Fibroblast of lung (primary cell): ENCODE measurements around the gene COL19A1. TPM values are rescaled to one million over a fixed set of nuclear protein-coding genes. Genes with fewer than 3 reads are reported as not detected.

ENCODE experiments used
- DNase-seq, 2 donors: peaks; one replicate each; pipeline versions ENCODE4 v3.0.0 to v3.0.0-alpha.2; 2010; ENCODE audit warnings: low read depth in 2 of 2
- H2AFZ ChIP-seq: 2 replicates; pipeline ENCODE4 v1.5.1; 2012; ENCODE audit warnings: low read length, control low read depth, inconsistent platforms
- H3K27ac ChIP-seq: 2 replicates; pipeline ENCODE4 v1.5.1; 2011; ENCODE audit warnings: low read length, control low read depth; ENCODE audit not compliant: insufficient read depth
- H3K27me3 ChIP-seq: 2 replicates; pipeline ENCODE4 v1.5.1; 2011; ENCODE audit warnings: mild to moderate bottlenecking, low read length; ENCODE audit not compliant: control insufficient read depth, insufficient read depth
- H3K36me3 ChIP-seq: 2 replicates; pipeline ENCODE4 v1.5.1; 2011; ENCODE audit warnings: low read length; ENCODE audit not compliant: control insufficient read depth, insufficient read depth
- H3K4me1 ChIP-seq: 2 replicates; pipeline ENCODE4 v1.5.1; 2011; ENCODE audit warnings: low read length; ENCODE audit not compliant: control insufficient read depth, insufficient read depth; ENCODE audit errors: extremely low read depth
- H3K4me2 ChIP-seq: 2 replicates; pipeline ENCODE4 v1.5.1; 2011; ENCODE audit warnings: low read length, control low read depth; ENCODE audit not compliant: insufficient read depth; ENCODE audit errors: extremely low read depth
- H3K4me3 ChIP-seq, 4 experiments: fragments of 200-600 bp in 1 of 4; sonication (generic) in 1 of 4; replicated peaks in 1 of 4; 2 replicates each; pipeline ENCODE4 v1.5.1; 2011 to 2016; ENCODE audit warnings: low read length in 4 of 4, low read depth in 3 of 4, mild to moderate bottlenecking in 3 of 4, control low read depth in 2 of 4, inconsistent platforms in 1 of 4, mixed read lengths in 1 of 4; ENCODE audit not compliant: insufficient read depth in 1 of 4; ENCODE audit errors: control extremely low read depth in 1 of 4
- H3K79me2 ChIP-seq: 2 replicates; pipeline ENCODE4 v1.5.1; 2012; ENCODE audit warnings: mild to moderate bottlenecking, low read length, inconsistent platforms; ENCODE audit not compliant: control insufficient read depth, insufficient read depth
- H3K9ac ChIP-seq: 2 replicates; pipeline ENCODE4 v1.5.1; 2011; ENCODE audit warnings: mild to moderate bottlenecking, low read length, control low read depth; ENCODE audit not compliant: insufficient read depth
- H3K9me3 ChIP-seq: 2 replicates; pipeline ENCODE4 v1.5.1; 2012; ENCODE audit warnings: low read depth, low read length; ENCODE audit not compliant: control insufficient read depth, insufficient read depth
- H4K20me1 ChIP-seq: 2 replicates; pipeline ENCODE4 v1.5.1; 2011; ENCODE audit warnings: low read length; ENCODE audit not compliant: control insufficient read depth, insufficient read depth; ENCODE audit errors: extremely low read depth
- EZH2 ChIP-seq: IDR thresholded peaks from 2 replicates; pipeline ENCODE4 v1.5.1; 2012; ENCODE audit warnings: low read length, control low read depth, mild to moderate bottlenecking; ENCODE audit errors: missing control alignments
- polyA plus RNA-seq, 2 donors: library from polyadenylated mRNA; depleted of rRNA in 1 of 2; stranded (reverse) in 1 of 2; unstranded in 1 of 2; fragments of >200 nt; gene quantifications; 2 replicates each; pipeline ENCODE4 v1.2.1, GENCODE V29; 2011 to 2012; ENCODE audit warnings: missing spikeins in 1 of 2
- total RNA-seq: library from RNA; depleted of rRNA; stranded (reverse); fragments of >200 nt; gene quantifications from 2 replicates; pipeline ENCODE4 v1.2.1, GENCODE V29; 2014
- TF ChIP-seq, protein P1 (sequence below), 2 donors: IDR thresholded peaks in 1 of 2; conservative IDR thresholded peaks in 1 of 2; 1 replicate in 1 of 2; 2 replicates in 1 of 2; pipeline ENCODE4 v1.5.1; 2011 to 2012; ENCODE audit warnings: low read length in 2 of 2, control low read depth in 1 of 2, inconsistent platforms in 1 of 2, low read depth in 1 of 2, mild to moderate bottlenecking in 1 of 2

The COL19A1 gene
- total and polyA plus RNA-seq, 2 donors (not counting 1 experiment from before 2014, with no cell fraction given): 0.01 TPM; not detected in 1

DNA sequence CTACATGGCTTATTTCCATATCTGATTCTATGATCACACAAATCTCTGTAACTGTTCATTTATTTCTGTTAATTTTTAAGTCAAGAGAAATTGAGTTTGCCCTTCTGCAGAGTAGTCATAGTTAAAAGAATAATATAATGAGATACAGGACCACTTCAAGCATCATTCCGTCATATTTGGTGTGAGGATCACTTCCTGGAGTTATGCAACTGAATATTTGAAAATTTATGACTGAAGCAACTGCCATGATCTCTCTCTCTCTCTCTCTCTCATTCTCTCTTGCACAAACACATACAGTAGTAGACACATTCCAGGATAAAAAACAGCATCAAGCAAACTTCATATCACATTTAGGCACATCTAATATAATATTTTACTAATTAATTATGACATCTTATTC is 320.1 kb downstream of the COL19A1 start:
- Histone ChIP-seq H4K20me1 (no peaks in the 10 kb centered on the region), H3K27me3 (no peaks in the 10 kb centered on the region), H3K4me2 (no peak overlapping the region), H2AFZ (no peak overlapping the region), H3K79me2 (no peaks in the 10 kb centered on the region), H3K27ac (no peak overlapping the region), H3K9ac (no peak overlapping the region), H3K36me3 (no peaks in the 10 kb centered on the region), H3K9me3 (no peaks in the 10 kb centered on the region), H3K4me3 (no peak overlapping the region), H3K4me1 (no peaks in the 10 kb centered on the region)
- TF ChIP-seq EZH2: no peak
- TF ChIP-seq, protein P1, sequence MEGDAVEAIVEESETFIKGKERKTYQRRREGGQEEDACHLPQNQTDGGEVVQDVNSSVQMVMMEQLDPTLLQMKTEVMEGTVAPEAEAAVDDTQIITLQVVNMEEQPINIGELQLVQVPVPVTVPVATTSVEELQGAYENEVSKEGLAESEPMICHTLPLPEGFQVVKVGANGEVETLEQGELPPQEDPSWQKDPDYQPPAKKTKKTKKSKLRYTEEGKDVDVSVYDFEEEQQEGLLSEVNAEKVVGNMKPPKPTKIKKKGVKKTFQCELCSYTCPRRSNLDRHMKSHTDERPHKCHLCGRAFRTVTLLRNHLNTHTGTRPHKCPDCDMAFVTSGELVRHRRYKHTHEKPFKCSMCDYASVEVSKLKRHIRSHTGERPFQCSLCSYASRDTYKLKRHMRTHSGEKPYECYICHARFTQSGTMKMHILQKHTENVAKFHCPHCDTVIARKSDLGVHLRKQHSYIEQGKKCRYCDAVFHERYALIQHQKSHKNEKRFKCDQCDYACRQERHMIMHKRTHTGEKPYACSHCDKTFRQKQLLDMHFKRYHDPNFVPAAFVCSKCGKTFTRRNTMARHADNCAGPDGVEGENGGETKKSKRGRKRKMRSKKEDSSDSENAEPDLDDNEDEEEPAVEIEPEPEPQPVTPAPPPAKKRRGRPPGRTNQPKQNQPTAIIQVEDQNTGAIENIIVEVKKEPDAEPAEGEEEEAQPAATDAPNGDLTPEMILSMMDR (conservative IDR thresholded peaks at IDR 0.05 in 1 of 2, IDR thresholded peaks at IDR 0.05 in 1 of 2; ENCODE audit: low read depth in 1 of 2, low read length in 2 of 2): no peak
- DNase-seq: no peak

GRCh38 chr6:70188202-70188601 is 321.8 kb downstream of the COL19A1 start:
- H2AFZ ChIP-seq: no peak overlapping the region
- H3K36me3 ChIP-seq: no peaks in the 10 kb centered on the region
- H3K27me3 ChIP-seq: no peaks in the 10 kb centered on the region
- H3K4me1 ChIP-seq: no peaks in the 10 kb centered on the region
- H3K4me3 ChIP-seq: no peak overlapping the region
- H4K20me1 ChIP-seq: no peaks in the 10 kb centered on the region
- no peaks in the 10 kb centered on the region for H3K79me2 ChIP-seq
- no peak overlapping the region for H3K9ac ChIP-seq
- H3K4me2 ChIP-seq: no peak overlapping the region
- no peak for DNase-seq
- TF ChIP-seq EZH2: no peak
- TF ChIP-seq, protein P1 (conservative IDR thresholded peaks at IDR 0.05 in 1 of 2, IDR thresholded peaks at IDR 0.05 in 1 of 2; ENCODE audit: low read depth in 1 of 2, low read length in 2 of 2): no peak
- no peak overlapping the region for H3K27ac ChIP-seq
- H3K9me3 ChIP-seq: no peaks in the 10 kb centered on the region

DNA sequence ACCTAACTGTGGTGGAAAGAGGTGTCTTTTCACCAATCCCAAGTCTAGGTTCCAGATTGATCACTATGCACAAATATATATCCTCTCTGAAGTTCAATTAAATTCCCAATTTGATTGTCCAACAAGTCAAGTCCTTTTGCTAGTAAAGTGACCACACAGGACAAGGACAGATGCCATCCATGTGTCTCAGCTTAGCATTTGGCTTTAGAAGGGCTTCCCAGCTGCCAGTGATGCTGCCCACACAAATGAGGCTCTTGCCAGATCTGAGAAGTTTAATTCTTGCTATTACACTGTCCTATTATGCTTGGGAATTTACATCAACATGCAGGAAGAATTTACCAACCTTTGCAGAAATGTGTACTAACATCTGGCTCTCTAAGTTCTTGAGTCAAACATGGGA is 328.1 kb downstream of the COL19A1 start:
- no peaks in the 10 kb centered on the region for H3K9me3 ChIP-seq
- no peak overlapping the region for H3K4me3 ChIP-seq
- no peak for TF ChIP-seq EZH2
- TF ChIP-seq, protein P1 (conservative IDR thresholded peaks at IDR 0.05 in 1 of 2, IDR thresholded peaks at IDR 0.05 in 1 of 2; ENCODE audit: low read depth in 1 of 2, low read length in 2 of 2): no peak
- no peak for DNase-seq
- no peaks in the 10 kb centered on the region for H3K27me3 ChIP-seq
- H3K79me2 ChIP-seq: no peaks in the 10 kb centered on the region
- H3K27ac ChIP-seq: no peak overlapping the region
- no peak overlapping the region for H3K9ac ChIP-seq
- no peaks in the 10 kb centered on the region for H3K4me1 ChIP-seq
- H3K4me2 ChIP-seq: no peak overlapping the region
- no peak overlapping the region for H2AFZ ChIP-seq
- H4K20me1 ChIP-seq: no peaks in the 10 kb centered on the region
- H3K36me3 ChIP-seq: no peaks in the 10 kb centered on the region
